Thoracic aorta (tissue), 2 donors: ENCODE data around the gene SETD1B. TPM values are rescaled to one million over a fixed set of nuclear protein-coding genes. Genes with fewer than 3 reads are reported as not detected.

Experiments used
- ATAC-seq: fragments of 150-250 bp; one replicate; pipeline ENCODE4 v1.8.0; 2017; ENCODE audit warnings: low read depth; ENCODE audit not compliant: insufficient number of reproducible peaks, low FRiP score
- DNase-seq: peaks from one replicate; pipeline ENCODE4 v3.0.0-alpha.2; 2020; ENCODE audit warnings: low spot score
- H3K27ac ChIP-seq, 2 donors: fragments of 200-600 bp; sonication (generic); 1 replicate in 1 of 2; 2 replicates in 1 of 2; pipeline ENCODE4 v1.5.1; 2016; ENCODE audit warnings: mild to moderate bottlenecking in 2 of 2, moderate library complexity in 2 of 2
- H3K27me3 ChIP-seq: fragments of 200-600 bp; sonication (generic); replicated peaks from 2 replicates; pipeline ENCODE4 v1.6.0; 2016; ENCODE audit warnings: mild to moderate bottlenecking; ENCODE audit not compliant: insufficient read depth
- H3K36me3 ChIP-seq: fragments of 200-600 bp; sonication (generic); one replicate; pipeline ENCODE4 v1.5.1; 2016
- H3K4me1 ChIP-seq, 2 donors: fragments of 200-600 bp; sonication (generic); 1 replicate in 1 of 2; 2 replicates in 1 of 2; pipeline versions ENCODE4 v1.5.1 to v1.6.0; 2016; ENCODE audit warnings: low read depth in 2 of 2, mild to moderate bottlenecking in 1 of 2; ENCODE audit not compliant: control insufficient read depth in 1 of 2
- H3K4me3 ChIP-seq: fragments of 200-600 bp; sonication (generic); 2 replicates; pipeline ENCODE4 v1.5.1; 2016; ENCODE audit warnings: mild to moderate bottlenecking
- H3K9me3 ChIP-seq: fragments of 200-600 bp; sonication (generic); 2 replicates; pipeline ENCODE4 v1.5.1; 2016
- CTCF ChIP-seq: fragments of 200-600 bp; sonication (generic); IDR thresholded peaks from one replicate; pipeline ENCODE4 v1.5.1; 2019; ENCODE audit warnings: antibody characterized with exemption
- total RNA-seq, 2 donors: library from RNA; depleted of rRNA; stranded (reverse); fragments of >200 nt; gene quantifications; one replicate each; pipeline versions ENCODE4 v1.1.0 to v1.2.3, GENCODE V29; 2016

SETD1B gene
- total RNA-seq, 2 donors from 2014 or later, result 21.9 to 32.7 TPM

- no peaks in the 10 kb centered on the region for H3K27me3 ChIP-seq
- no peaks in the 10 kb centered on the region for H3K9me3 ChIP-seq
- ATAC-seq, result no peak
- no peak for DNase-seq
- TF ChIP-seq CTCF, result no peak
- H3K27ac ChIP-seq, result no peak overlapping the region
- no peaks in the 10 kb centered on the region for H3K36me3 ChIP-seq
- no peak overlapping the region for H3K4me3 ChIP-seq
- H3K4me1 ChIP-seq, result peaks cover 11 to 43% of the 10 kb centered on the region in 2 donors
These were observed 38.2 kb upstream of the SETD1B start for GRCh38 chr12:121765573-121765972.

GRCh38 chr12:121766290-121767039, 37.3 kb upstream of the SETD1B start:
- no peak overlapping the region for H3K27ac ChIP-seq
- DNase-seq (no peak), ATAC-seq (no peak)
- no peak overlapping the region for H3K4me3 ChIP-seq
- no peak for TF ChIP-seq CTCF
- peaks cover 11 to 42% of the 10 kb centered on the region in 2 donors for H3K4me1 ChIP-seq
- H3K9me3 ChIP-seq, result no peaks in the 10 kb centered on the region
- no peaks in the 10 kb centered on the region for H3K36me3 ChIP-seq
- H3K27me3 ChIP-seq, result no peaks in the 10 kb centered on the region

- no peak overlapping the region for H3K4me3 ChIP-seq
- peaks cover 11 to 31% of the 10 kb centered on the region in 2 donors for H3K4me1 ChIP-seq
- peak overlapping the region; percentile 4 to 9 for H3K27ac ChIP-seq
These were observed 36.2 kb upstream of the SETD1B start for GRCh38 chr12:121767525-121768016.

GRCh38 chr12:121769297-121769830, 34.4 kb upstream of the SETD1B start:
- no peaks in the 10 kb centered on the region for H3K9me3 ChIP-seq
- no peaks in the 10 kb centered on the region for H3K27me3 ChIP-seq
- peaks cover 11 to 37% of the 10 kb centered on the region in 2 donors for H3K4me1 ChIP-seq
- no peaks in the 10 kb centered on the region for H3K36me3 ChIP-seq
- no peak for ATAC-seq
- DNase-seq, result no peak
- H3K27ac ChIP-seq, result no peak overlapping the region
- no peak for TF ChIP-seq CTCF
- no peak overlapping the region for H3K4me3 ChIP-seq

More at GRCh38 chr12:121767525-121768016, 36.2 kb upstream of the SETD1B start:
- ATAC-seq (peak; percentile 57), DNase-seq (no peak)
- H3K36me3 ChIP-seq, result no peaks in the 10 kb centered on the region
- no peaks in the 10 kb centered on the region for H3K27me3 ChIP-seq
- H3K9me3 ChIP-seq, result no peaks in the 10 kb centered on the region
- no peak for TF ChIP-seq CTCF

- Histone ChIP-seq H3K9me3 (no peaks in the 10 kb centered on the region), H3K4me3 (no peak overlapping the region), H3K27ac (no peak overlapping the region), H3K27me3 (no peaks in the 10 kb centered on the region), H3K36me3 (no peaks in the 10 kb centered on the region), H3K4me1 (peaks cover 11 to 37% of the 10 kb centered on the region in 2 donors)
- TF ChIP-seq CTCF, result no peak
- DNase-seq (no peak), ATAC-seq (no peak)
These were observed 33.9 kb upstream of the SETD1B start for GRCh38 chr12:121769831-121770301.
